ENCODE results near the gene WNT16. TPM values are rescaled to one million over a fixed set of nuclear protein-coding genes. Genes with fewer than 3 reads are reported as not detected.

WNT16 gene
- total RNA-seq, 1 experiment from 2014 or later, result 0.39 TPM

GRCh38 chr7:121306565-121306964 lies 22.2 kb upstream of the WNT16 start:
- DNase-seq (ENCODE audit: low read depth, low spot score), result no peak
- ATAC-seq, result no peak
- H3K4me1 ChIP-seq (ENCODE audit: control insufficient read depth, insufficient read depth, low read length), result no peaks in the 10 kb centered on the region; the same call in 1 of the 2 replicates
- in situ Hi-C loops (cut with HindIII; ENCODE audit: low pct_unique_long_range_greater_than_20kb, low sequenced_read_pairs) (no loop called here), intact Hi-C loops (cut with micrococcal nuclease; ENCODE audit: unreplicated experiment) (no loop called here)
- no peak overlapping the region for H3K4me3 ChIP-seq (ENCODE audit: low read depth in 2 of 2, low read length in 2 of 2)
- BruUV-seq (replicated peaks), result no TSS peak
- H3K36me3 ChIP-seq (ENCODE audit: control insufficient read depth, insufficient read depth, low read length), result no peaks in the 10 kb centered on the region
- no peaks in the 10 kb centered on the region for H3K9me3 ChIP-seq (ENCODE audit: control insufficient read depth, insufficient read depth, low read depth, low read length)
- ChIA-PET POLR2A (no interaction called here), CTCF (no interaction called here)
- H3K27me3 ChIP-seq (ENCODE audit: control insufficient read depth, insufficient read depth, low read length), result no peaks in the 10 kb centered on the region
- TF ChIP-seq REST (IDR thresholded peaks at IDR 0.05; ENCODE audit: insufficient read depth in 1 of 2, low read depth in 2 of 2, low read length in 1 of 2), result no peak
- TF ChIP-seq SIN3A (IDR thresholded peaks at IDR 0.05; ENCODE audit: borderline replicate concordance, insufficient read depth, low read depth, low read length), result no peak
- no peak for TF ChIP-seq CTCF (IDR thresholded peaks at IDR 0.05)
- no peak for TF ChIP-seq TCF7L2 (IDR thresholded peaks at IDR 0.05; ENCODE audit: low read depth, low read length)
- TF ChIP-seq POLR2AphosphoS5 (IDR thresholded peaks at IDR 0.05; ENCODE audit: low read depth, low read length), result no peak
- no peak overlapping the region for H3K27ac ChIP-seq (ENCODE audit: low read length)

GRCh38 chr7:121307021-121307574 lies 21.7 kb upstream of the WNT16 start:
- Histone ChIP-seq H3K4me3 (ENCODE audit: low read depth in 2 of 2, low read length in 2 of 2) (no peak overlapping the region), H3K27ac (ENCODE audit: low read length) (no peak overlapping the region), H3K27me3 (ENCODE audit: control insufficient read depth, insufficient read depth, low read length) (no peaks in the 10 kb centered on the region), H3K9me3 (ENCODE audit: control insufficient read depth, insufficient read depth, low read depth, low read length) (no peaks in the 10 kb centered on the region), H3K36me3 (ENCODE audit: control insufficient read depth, insufficient read depth, low read length) (no peaks in the 10 kb centered on the region), H3K4me1 (ENCODE audit: control insufficient read depth, insufficient read depth, low read length) (no peaks in the 10 kb centered on the region; the same call in 1 of the 2 replicates)
- in situ Hi-C loops (cut with HindIII; ENCODE audit: low pct_unique_long_range_greater_than_20kb, low sequenced_read_pairs) (no loop called here), intact Hi-C loops (cut with micrococcal nuclease; ENCODE audit: unreplicated experiment) (no loop called here)
- CTCF ChIA-PET, result no interaction called here
- no peak for ATAC-seq
- TF ChIP-seq POLR2AphosphoS5 (IDR thresholded peaks at IDR 0.05; ENCODE audit: low read depth, low read length) (no peak), TCF7L2 (IDR thresholded peaks at IDR 0.05; ENCODE audit: low read depth, low read length) (no peak)
- BruUV-seq (replicated peaks), result no TSS peak
- DNase-seq (ENCODE audit: low read depth, low spot score), result no peak
- POLR2A ChIA-PET, result no interaction called here

GRCh38 chr7:121313220-121313792 lies 15.5 kb upstream of the WNT16 start:
- no TSS peak for BruUV-seq (replicated peaks)
- CTCF ChIA-PET, result no interaction called here
- in situ Hi-C loops (cut with HindIII; ENCODE audit: low pct_unique_long_range_greater_than_20kb, low sequenced_read_pairs) (no loop called here), intact Hi-C loops (cut with micrococcal nuclease; ENCODE audit: unreplicated experiment) (no loop called here)
- Histone ChIP-seq H3K4me3 (ENCODE audit: low read depth in 2 of 2, low read length in 2 of 2) (no peak overlapping the region), H3K9me3 (ENCODE audit: control insufficient read depth, insufficient read depth, low read depth, low read length) (no peaks in the 10 kb centered on the region), H3K27me3 (ENCODE audit: control insufficient read depth, insufficient read depth, low read length) (no peaks in the 10 kb centered on the region), H3K27ac (ENCODE audit: low read length) (no peak overlapping the region), H3K4me1 (ENCODE audit: control insufficient read depth, insufficient read depth, low read length) (no peaks in the 10 kb centered on the region), H3K36me3 (ENCODE audit: control insufficient read depth, insufficient read depth, low read length) (no peaks in the 10 kb centered on the region)
- no peak for TF ChIP-seq REST (IDR thresholded peaks at IDR 0.05; ENCODE audit: insufficient read depth in 1 of 2, low read depth in 2 of 2, low read length in 1 of 2)
- no peak for TF ChIP-seq SIN3A (IDR thresholded peaks at IDR 0.05; ENCODE audit: borderline replicate concordance, insufficient read depth, low read depth, low read length)
- POLR2A ChIA-PET, result no interaction called here
- ATAC-seq (no peak), DNase-seq (ENCODE audit: low read depth, low spot score) (no peak)
